Natural killer cell (primary cell): ENCODE measurements around the gene RYR1. TPM values are rescaled to one million over a fixed set of nuclear protein-coding genes. Genes with fewer than 3 reads are reported as not detected.

ENCODE experiments used
- ATAC-seq, 3 donors: fragments of 150-1000 bp in 2 of 3; fragments of 200-7000 bp in 1 of 3; cut with Tn5 transposase; 1 replicate in 1 of 3; 2 replicates in 2 of 3; pipeline ENCODE4 v1.10.0; 2021; ENCODE audit warnings: mild to moderate bottlenecking in 2 of 3, moderate library complexity in 2 of 3
- DNase-seq, 2 donors: peaks; one replicate each; pipeline versions ENCODE4 v3.0.0 to v3.0.0-alpha.2; 2013 to 2021; ENCODE audit warnings: mixed read lengths in 1 of 2
- H3K27ac ChIP-seq: one replicate; pipeline ENCODE4 v1.5.1; 2013; ENCODE audit warnings: mild to moderate bottlenecking, low read length
- H3K27me3 ChIP-seq: one replicate; pipeline ENCODE4 v1.6.1; 2013; ENCODE audit warnings: low read length; ENCODE audit not compliant: control insufficient read depth, insufficient read depth
- H3K36me3 ChIP-seq: one replicate; pipeline ENCODE4 v1.6.1; 2013; ENCODE audit warnings: low read length; ENCODE audit not compliant: control insufficient read depth, insufficient read depth
- H3K4me1 ChIP-seq: one replicate; pipeline ENCODE4 v1.6.1; 2013; ENCODE audit warnings: low read length; ENCODE audit not compliant: control insufficient read depth, insufficient read depth
- H3K4me3 ChIP-seq: one replicate; pipeline ENCODE4 v1.5.1; 2013; ENCODE audit warnings: low read length
- H3K9me3 ChIP-seq: one replicate; pipeline ENCODE4 v1.6.1; 2013; ENCODE audit warnings: low read length; ENCODE audit not compliant: control insufficient read depth, insufficient read depth
- H3K27ac Mint-ChIP-seq, 2 donors: one replicate each; pipeline ENCODE4 v1.8.0; 2022; ENCODE audit warnings: mild to moderate bottlenecking in 2 of 2, mixed read lengths in 2 of 2, moderate library complexity in 1 of 2
- H3K27me3 Mint-ChIP-seq, 2 donors: one replicate each; pipeline ENCODE4 v1.8.0; 2022; ENCODE audit warnings: low read depth in 2 of 2, mixed read lengths in 2 of 2
- H3K36me3 Mint-ChIP-seq: one replicate; pipeline ENCODE4 v1.8.0; 2022; ENCODE audit warnings: mixed read lengths
- H3K4me1 Mint-ChIP-seq, 2 donors: one replicate each; pipeline ENCODE4 v1.8.0; 2022; ENCODE audit warnings: mixed read lengths in 2 of 2
- H3K4me3 Mint-ChIP-seq: one replicate; pipeline ENCODE4 v1.8.0; 2022; ENCODE audit warnings: mild to moderate bottlenecking, moderate library complexity, mixed read lengths
- H3K9me3 Mint-ChIP-seq, 2 donors: one replicate each; pipeline ENCODE4 v1.8.0; 2022; ENCODE audit warnings: mixed read lengths in 2 of 2
- WGBS: methylation state at CpG from one replicate; pipeline ENCODE4 v1.1.7; 2013; ENCODE audit warnings: missing lambda C conversion rate; ENCODE audit not compliant: insufficient coverage; 5-methylcytosine and 5-hydroxymethylcytosine counted together
- intact Hi-C: fragments of 100-400 bp; cut with micrococcal nuclease; formaldehyde crosslinking; loops from one replicate; pipeline ENCODE4 v1.14.2; 2022
- total RNA-seq, 4 donors: library from RNA; stranded (reverse); fragments of 120-200 nt in 1 of 4; gene quantifications; one replicate each; pipeline versions ENCODE4 v1.2.3 to v1.2.4, GENCODE V29; 2013 to 2022
- TF ChIP-seq, protein P1 (sequence below): fragments of 200-600 bp; IDR thresholded peaks from one replicate; pipeline ENCODE4 v1.8.0; 2022; ENCODE audit warnings: antibody characterized with exemption

The RYR1 gene
- total RNA-seq, 3 donors from 2014 or later (not counting 1 experiment from before 2014, with no cell fraction given) = 0.05 to 1.0 (median 0.65) TPM

DNA sequence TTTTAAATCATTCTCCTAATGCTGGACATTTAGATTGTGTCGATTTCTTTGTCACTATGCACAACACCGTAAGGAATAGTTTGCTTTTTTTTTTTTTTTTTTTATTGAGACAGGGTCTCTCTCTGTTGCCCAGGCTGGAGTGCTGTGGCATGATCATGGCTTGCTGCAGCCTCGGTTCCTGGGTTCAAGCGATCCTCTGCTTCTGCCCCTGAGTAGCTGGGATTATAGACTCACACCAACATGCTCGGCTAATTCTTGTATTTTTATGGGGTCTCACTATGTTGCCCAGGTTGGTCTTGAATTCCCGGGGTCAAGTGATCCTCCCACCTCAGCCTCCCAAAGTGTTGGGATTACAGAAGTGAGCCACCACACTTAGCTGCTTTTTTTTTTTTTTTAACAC is 86.5 kb downstream of the RYR1 start:
- H3K27ac Mint-ChIP-seq = no peak overlapping the region
- Histone ChIP-seq H3K36me3 (no peaks in the 10 kb centered on the region), H3K4me3 (no peak overlapping the region), H3K9me3 (no peaks in the 10 kb centered on the region), H3K4me1 (peaks cover 5% of the 10 kb centered on the region), H3K27me3 (no peaks in the 10 kb centered on the region), H3K27ac (no peak overlapping the region)
- no peak overlapping the region for H3K4me3 Mint-ChIP-seq
- H3K27me3 Mint-ChIP-seq = peaks cover 0 to 9% of the 10 kb centered on the region in 2 donors
- intact Hi-C loops = no loop called here
- 92% methylated on average over 6 of the region's 6 CpGs for WGBS
- ATAC-seq = no peak
- peaks cover 4% of the 10 kb centered on the region in 2 donors for H3K4me1 Mint-ChIP-seq
- no peak for DNase-seq
- no peaks in the 10 kb centered on the region for H3K36me3 Mint-ChIP-seq
- H3K9me3 Mint-ChIP-seq = no peaks in the 10 kb centered on the region
- TF ChIP-seq, protein P1, sequence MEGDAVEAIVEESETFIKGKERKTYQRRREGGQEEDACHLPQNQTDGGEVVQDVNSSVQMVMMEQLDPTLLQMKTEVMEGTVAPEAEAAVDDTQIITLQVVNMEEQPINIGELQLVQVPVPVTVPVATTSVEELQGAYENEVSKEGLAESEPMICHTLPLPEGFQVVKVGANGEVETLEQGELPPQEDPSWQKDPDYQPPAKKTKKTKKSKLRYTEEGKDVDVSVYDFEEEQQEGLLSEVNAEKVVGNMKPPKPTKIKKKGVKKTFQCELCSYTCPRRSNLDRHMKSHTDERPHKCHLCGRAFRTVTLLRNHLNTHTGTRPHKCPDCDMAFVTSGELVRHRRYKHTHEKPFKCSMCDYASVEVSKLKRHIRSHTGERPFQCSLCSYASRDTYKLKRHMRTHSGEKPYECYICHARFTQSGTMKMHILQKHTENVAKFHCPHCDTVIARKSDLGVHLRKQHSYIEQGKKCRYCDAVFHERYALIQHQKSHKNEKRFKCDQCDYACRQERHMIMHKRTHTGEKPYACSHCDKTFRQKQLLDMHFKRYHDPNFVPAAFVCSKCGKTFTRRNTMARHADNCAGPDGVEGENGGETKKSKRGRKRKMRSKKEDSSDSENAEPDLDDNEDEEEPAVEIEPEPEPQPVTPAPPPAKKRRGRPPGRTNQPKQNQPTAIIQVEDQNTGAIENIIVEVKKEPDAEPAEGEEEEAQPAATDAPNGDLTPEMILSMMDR = no peak

DNA sequence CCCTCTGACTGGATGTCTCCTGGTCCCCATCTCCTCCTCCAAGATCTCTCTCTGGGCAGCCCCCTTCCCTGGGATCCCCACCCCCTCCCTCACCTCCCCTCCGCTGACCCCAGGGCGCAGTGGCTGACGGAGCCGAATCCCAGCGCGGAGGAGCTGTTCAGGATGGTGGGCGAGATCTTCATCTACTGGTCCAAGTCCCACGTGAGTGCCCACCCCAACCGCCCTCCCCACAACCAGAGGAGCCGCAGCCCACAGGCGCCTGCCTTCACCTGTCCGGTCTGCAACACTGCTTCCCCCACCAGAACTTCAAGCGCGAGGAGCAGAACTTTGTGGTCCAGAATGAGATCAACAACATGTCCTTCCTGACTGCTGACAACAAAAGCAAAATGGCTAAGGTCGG is 89.4 kb downstream of the RYR1 start:
- H3K27me3 Mint-ChIP-seq = peaks cover 0 to 9% of the 10 kb centered on the region in 2 donors
- H3K36me3 Mint-ChIP-seq = no peaks in the 10 kb centered on the region
- TF ChIP-seq, protein P1 = no peak
- H3K9me3 ChIP-seq = no peaks in the 10 kb centered on the region
- H3K27ac Mint-ChIP-seq = no peak overlapping the region
- ATAC-seq = no peak
- no peaks in the 10 kb centered on the region for H3K9me3 Mint-ChIP-seq
- H3K36me3 ChIP-seq = no peaks in the 10 kb centered on the region
- H3K27ac ChIP-seq = no peak overlapping the region
- H3K4me3 ChIP-seq = no peak overlapping the region
- DNase-seq = no peak
- WGBS = 93% methylated on average over 15 of the region's 15 CpGs
- H3K4me3 Mint-ChIP-seq = no peak overlapping the region
- intact Hi-C loops = no loop called here
- H3K27me3 ChIP-seq = no peaks in the 10 kb centered on the region
- no peaks in the 10 kb centered on the region for H3K4me1 ChIP-seq
- H3K4me1 Mint-ChIP-seq = peaks cover 0 to 5% of the 10 kb centered on the region in 2 donors

DNA sequence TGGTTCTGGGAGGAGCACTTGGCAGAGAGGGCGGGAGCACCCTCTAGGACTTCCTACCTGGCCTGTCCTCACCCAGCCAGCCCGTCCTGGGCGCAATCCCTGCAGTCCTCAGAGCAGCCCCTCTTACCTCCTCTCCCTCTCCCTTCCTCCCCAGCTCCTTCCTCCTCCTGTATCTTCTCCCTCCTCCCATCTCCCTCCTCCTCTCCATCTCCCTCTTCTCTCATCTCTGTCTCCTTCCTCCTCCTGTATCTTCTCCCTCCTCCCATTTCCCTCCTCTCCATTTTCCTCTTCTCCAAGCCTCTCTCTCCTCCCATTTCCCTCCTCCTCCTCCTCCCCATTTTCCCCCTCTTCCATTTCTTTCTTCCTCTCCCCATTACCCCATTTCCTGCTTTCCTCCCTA is 89.8 kb downstream of the RYR1 start:
- no peaks in the 10 kb centered on the region for H3K36me3 ChIP-seq
- Mint-ChIP-seq H3K9me3 (no peaks in the 10 kb centered on the region), H3K4me3 (no peak overlapping the region), H3K4me1 (peaks cover 0 to 8% of the 10 kb centered on the region in 2 donors), H3K27ac (no peak overlapping the region), H3K27me3 (peaks cover 0 to 11% of the 10 kb centered on the region in 2 donors), H3K36me3 (no peaks in the 10 kb centered on the region)
- intact Hi-C loops = no loop called here
- no peak for DNase-seq
- no peak overlapping the region for H3K4me3 ChIP-seq
- TF ChIP-seq, protein P1 = no peak
- no peaks in the 10 kb centered on the region for H3K4me1 ChIP-seq
- ATAC-seq = no peak
- no peak overlapping the region for H3K27ac ChIP-seq
- H3K9me3 ChIP-seq = no peaks in the 10 kb centered on the region
- no peaks in the 10 kb centered on the region for H3K27me3 ChIP-seq
- WGBS = 85% methylated on average over 3 of the region's 3 CpGs

DNA sequence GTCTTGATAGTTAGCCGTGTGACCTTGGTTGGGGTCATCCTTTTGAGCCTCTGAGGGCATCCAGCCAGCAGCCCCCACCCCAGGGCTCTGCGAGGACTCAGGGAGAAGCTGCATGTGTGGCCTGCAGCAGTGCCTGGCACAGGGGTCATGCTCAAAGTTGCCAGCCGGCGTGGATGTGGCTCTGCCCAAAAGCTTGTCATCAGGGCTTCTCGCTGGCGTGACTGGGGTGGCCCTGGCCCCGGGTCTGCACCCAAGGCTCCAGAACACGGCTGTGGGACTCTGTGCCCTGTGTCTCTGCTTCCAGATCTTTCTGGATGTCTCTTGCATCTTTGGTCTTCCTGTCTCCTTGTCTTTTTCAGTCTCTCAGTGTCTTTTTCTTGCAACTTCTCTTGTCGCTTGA is 90.9 kb downstream of the RYR1 start:
- Histone ChIP-seq H3K9me3 (no peaks in the 10 kb centered on the region), H3K36me3 (no peaks in the 10 kb centered on the region), H3K4me1 (no peaks in the 10 kb centered on the region), H3K4me3 (no peak overlapping the region), H3K27me3 (no peaks in the 10 kb centered on the region), H3K27ac (no peak overlapping the region)
- H3K36me3 Mint-ChIP-seq = no peaks in the 10 kb centered on the region
- H3K4me3 Mint-ChIP-seq = no peak overlapping the region
- TF ChIP-seq, protein P1 = no peak
- DNase-seq = no peak
- ATAC-seq = no peak
- H3K27ac Mint-ChIP-seq = no peak overlapping the region
- peaks cover 0 to 11% of the 10 kb centered on the region in 2 donors for H3K27me3 Mint-ChIP-seq
- intact Hi-C loops = no loop called here
- WGBS = 85% methylated on average over 9 of the region's 9 CpGs
- H3K9me3 Mint-ChIP-seq = no peaks in the 10 kb centered on the region
- peaks cover 0 to 10% of the 10 kb centered on the region in 2 donors for H3K4me1 Mint-ChIP-seq
